GM12878 (cell line): Measurements from ENCODE around the gene CRB1. TPM values are rescaled to one million over a fixed set of nuclear protein-coding genes. Genes with fewer than 3 reads are reported as not detected.

Experiments
- ATAC-seq: fragments of 200-7000 bp; cut with Tn5 transposase; 3 replicates; pipeline ENCODE4 v1.9.1; 2020; ENCODE audit warnings: mild to moderate bottlenecking, moderate library complexity
- BruUV-seq: library from RNA; stranded (reverse); fragments of 400-500 nt; replicated peaks from 2 replicates; lab custom pipeline; 2021; lab: Mats Ljungman, UMichigan
- CTCF ChIA-PET: fragments of 300-600 bp; sonication (Branson Sonifier 250); formaldehyde crosslinking; extraction: SDS; loops from one replicate; lab custom pipeline; 2021; ENCODE audit warnings: inconsistent platforms; lab: Yijun Ruan, JAX
- POLR2A ChIA-PET: fragments of 350-600 bp; formaldehyde crosslinking; extraction: SDS; loops from one replicate; lab custom pipeline; 2021; ENCODE audit warnings: inconsistent platforms; lab: Charles Lee
- RAD21 ChIA-PET: fragments of 300-600 bp; sonication (Branson Sonifier 250); formaldehyde crosslinking; loops from one replicate; lab custom pipeline; 2023; ENCODE audit warnings: antibody characterized with exemption; ENCODE audit not compliant: unreplicated experiment; lab: Charles Lee
- SMC1A ChIA-PET: fragments of 300-600 bp; sonication (Branson Sonifier 250); formaldehyde crosslinking; loops from one replicate; lab custom pipeline; 2023; ENCODE audit not compliant: unreplicated experiment, uncharacterized antibody; lab: Charles Lee
- DNase-seq: peaks from one replicate; pipeline ENCODE4 v3.0.0-alpha.2; 2011; ENCODE audit warnings: low read depth, low spot score
- FAIRE-seq: peaks from 3 replicates; lab custom pipeline; 2011; peaks lifted over from hg19 to GRCh38; lab: Jason Lieb, UNC
- H2AFZ ChIP-seq: 2 replicates; pipeline ENCODE4 v1.6.0; 2011; ENCODE audit warnings: low read depth, low read length, control low read depth; ENCODE audit not compliant: control insufficient read depth
- H3K27ac ChIP-seq: 2 replicates; pipeline ENCODE4 v1.5.1; 2011; ENCODE audit warnings: control low read depth; ENCODE audit not compliant: control insufficient read depth, insufficient read depth
- H3K27me3 ChIP-seq, 2 experiments: replicated peaks in 1 of 2; 2 replicates each; pipeline versions ENCODE4 v1.6.0 to v1.6.1; 2011; ENCODE audit warnings: low read length in 1 of 2; ENCODE audit not compliant: control insufficient read depth in 2 of 2, insufficient read depth in 2 of 2
- H3K36me3 ChIP-seq, 2 experiments: 2 replicates each; pipeline ENCODE4 v1.5.1; 2011; ENCODE audit warnings: low read length in 1 of 2; ENCODE audit not compliant: control insufficient read depth in 2 of 2, insufficient read depth in 2 of 2
- H3K4me1 ChIP-seq: 2 replicates; pipeline ENCODE4 v1.6.1; 2011; ENCODE audit warnings: mild to moderate bottlenecking, low read length, moderate library complexity, mixed read lengths; ENCODE audit not compliant: control insufficient read depth, insufficient read depth
- H3K4me2 ChIP-seq: 2 replicates; pipeline ENCODE4 v1.6.0; 2011; ENCODE audit warnings: control low read depth; ENCODE audit not compliant: control insufficient read depth, insufficient read depth
- H3K4me3 ChIP-seq: fragments of 200-600 bp; sonication (generic); 2 replicates; pipeline ENCODE4 v1.5.1; 2016
- H3K79me2 ChIP-seq: 2 replicates; pipeline ENCODE4 v1.6.0; 2011; ENCODE audit warnings: low read length; ENCODE audit not compliant: control insufficient read depth, insufficient read depth
- H3K9ac ChIP-seq: 2 replicates; pipeline ENCODE4 v1.8.0; 2011; ENCODE audit warnings: low read length, control low read depth, mixed read lengths; ENCODE audit not compliant: control insufficient read depth, insufficient read depth
- H3K9me3 ChIP-seq: replicated peaks from 3 replicates; pipeline ENCODE4 v1.5.1; 2011; ENCODE audit warnings: mild to moderate bottlenecking, low read length; ENCODE audit not compliant: control insufficient read depth, insufficient read depth
- H4K20me1 ChIP-seq: 2 replicates; pipeline ENCODE4 v1.6.0; 2011; ENCODE audit not compliant: control insufficient read depth, insufficient read depth
- MTA3 ChIP-seq: IDR thresholded peaks from 2 replicates; pipeline ENCODE4 v1.6.1; 2012; ENCODE audit warnings: low read length, inconsistent platforms, borderline replicate concordance
- POU2F2 ChIP-seq: IDR thresholded peaks from 3 replicates; pipeline ENCODE4 v1.6.1; 2011; ENCODE audit warnings: low read depth, mild to moderate bottlenecking, low read length, borderline replicate concordance
- RAD51 ChIP-seq: fragments of 450-650 bp; IDR thresholded peaks from 2 replicates; pipeline ENCODE4 v1.6.1; 2016; ENCODE audit warnings: moderate library complexity, mild to moderate bottlenecking, inconsistent platforms
- RBBP5 ChIP-seq: fragments of 200-600 bp; sonication (generic); conservative IDR thresholded peaks from 2 replicates; pipeline ENCODE4 v1.6.1; 2016
- SREBF1 ChIP-seq: IDR thresholded peaks from 2 replicates; pipeline ENCODE4 v1.6.1; 2012; ENCODE audit warnings: mild to moderate bottlenecking, low read length
- TAF1 ChIP-seq: IDR thresholded peaks from 2 replicates; pipeline ENCODE4 v1.6.1; 2011; ENCODE audit warnings: mild to moderate bottlenecking, low read depth, low read length, borderline replicate concordance
- TCF12 ChIP-seq: IDR thresholded peaks from 2 replicates; pipeline ENCODE4 v1.6.1; 2011; ENCODE audit warnings: low read depth, mild to moderate bottlenecking, low read length
- WGBS: methylation state at CpG from one replicate; pipeline ENCODE4 v1.1.6; 2016; ENCODE audit warnings: low lambda C conversion rate; ENCODE audit not compliant: insufficient replicate concordance, insufficient coverage; ENCODE audit errors: missing lambda C conversion rate; 5-methylcytosine and 5-hydroxymethylcytosine counted together
- in situ Hi-C: fragments of 300-500 bp; cut with MboI; formaldehyde crosslinking; loops from 9 replicates; pipeline ENCODE4 v1.14.3; 2018; ENCODE audit warnings: mixed read lengths
- intact Hi-C: fragments of 100-400 bp; cut with micrococcal nuclease; formaldehyde crosslinking; loops from one replicate; pipeline ENCODE4 v1.14.2; 2022; ENCODE audit not compliant: unreplicated experiment
- polyA plus RNA-seq, 11 experiments: library from polyadenylated mRNA; depleted of rRNA in 4 of 11; unstranded in 6 of 11; stranded (reverse) in 5 of 11; fragments of >200 nt; fragmentation: Nextera tagmentation in 4 of 11; fragmentation: Illumina TruSeq in 1 of 11; extraction: Ambion mirVana in 4 of 11; extraction: Trizol in 1 of 11; gene quantifications; 1 replicate in 1 of 11; 2 replicates in 10 of 11; pipeline versions ENCODE4 v1.2.1 to v1.2.3, GENCODE V29; 2011 to 2016; ENCODE audit warnings: inconsistent platforms in 2 of 11, missing spikeins in 2 of 11, low read depth in 1 of 11
- total RNA-seq, 4 experiments: library from RNA; depleted of rRNA in 3 of 4; stranded (reverse); fragments of >200 nt in 3 of 4; fragmentation: Illumina TruSeq in 1 of 4; extraction: Trizol in 1 of 4; gene quantifications; 2 replicates each; pipeline versions ENCODE4 v1.2.1 to v1.2.3, GENCODE V29; 2013 to 2021
- TF ChIP-seq, protein P1 (sequence below): IDR thresholded peaks from 2 replicates; pipeline ENCODE4 v1.6.1; 2012; ENCODE audit warnings: improper control_type of control experiment, low read depth, low read length; ENCODE audit not compliant: insufficient replicate concordance
- TF ChIP-seq, protein P2 (sequence below): fragments of 450-650 bp; IDR thresholded peaks from 2 replicates; pipeline ENCODE4 v1.6.1; 2018; ENCODE audit warnings: mild to moderate bottlenecking, low read depth, moderate library complexity; ENCODE audit not compliant: partially characterized antibody
- TF ChIP-seq, protein P3 (sequence below): IDR thresholded peaks from 2 replicates; pipeline ENCODE4 v1.6.1; 2011; ENCODE audit warnings: borderline replicate concordance, low read depth, mild to moderate bottlenecking, moderate library complexity, mixed read lengths, low read length; ENCODE audit not compliant: insufficient read depth; ENCODE audit errors: extremely low read length
- TF ChIP-seq, protein P4 (sequence below): IDR thresholded peaks from 2 replicates; pipeline ENCODE4 v1.6.1; 2012; ENCODE audit warnings: low read depth, low read length, improper control_type of control experiment

CRB1 gene
- total and polyA plus RNA-seq, 10 of the 15 experiments (the other 5 are each of a cell fraction or from before 2014, with no cell fraction given): 0.06 to 0.10 (median 0.06) TPM; not detected in 7

DNA sequence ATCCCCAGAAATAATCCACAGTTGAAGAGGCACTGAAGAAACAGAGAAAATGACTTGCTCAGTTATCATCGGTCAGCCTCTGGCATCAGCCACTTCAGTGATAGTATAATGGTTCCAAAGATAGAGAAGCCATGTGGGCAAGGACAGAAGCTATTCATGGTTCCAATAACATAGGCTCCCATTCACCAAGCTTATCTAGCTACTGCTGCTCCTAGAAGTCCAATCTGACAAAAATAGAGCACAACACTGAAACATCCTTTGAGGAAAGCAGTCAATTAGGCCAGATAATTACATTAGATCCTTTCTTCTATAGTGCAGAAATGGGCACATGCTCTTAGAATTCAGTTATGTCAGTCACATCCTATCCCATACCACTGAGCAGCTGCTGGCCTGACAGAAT lies 33.5 kb upstream of the CRB1 start (continued):
- TF ChIP-seq, protein P1, sequence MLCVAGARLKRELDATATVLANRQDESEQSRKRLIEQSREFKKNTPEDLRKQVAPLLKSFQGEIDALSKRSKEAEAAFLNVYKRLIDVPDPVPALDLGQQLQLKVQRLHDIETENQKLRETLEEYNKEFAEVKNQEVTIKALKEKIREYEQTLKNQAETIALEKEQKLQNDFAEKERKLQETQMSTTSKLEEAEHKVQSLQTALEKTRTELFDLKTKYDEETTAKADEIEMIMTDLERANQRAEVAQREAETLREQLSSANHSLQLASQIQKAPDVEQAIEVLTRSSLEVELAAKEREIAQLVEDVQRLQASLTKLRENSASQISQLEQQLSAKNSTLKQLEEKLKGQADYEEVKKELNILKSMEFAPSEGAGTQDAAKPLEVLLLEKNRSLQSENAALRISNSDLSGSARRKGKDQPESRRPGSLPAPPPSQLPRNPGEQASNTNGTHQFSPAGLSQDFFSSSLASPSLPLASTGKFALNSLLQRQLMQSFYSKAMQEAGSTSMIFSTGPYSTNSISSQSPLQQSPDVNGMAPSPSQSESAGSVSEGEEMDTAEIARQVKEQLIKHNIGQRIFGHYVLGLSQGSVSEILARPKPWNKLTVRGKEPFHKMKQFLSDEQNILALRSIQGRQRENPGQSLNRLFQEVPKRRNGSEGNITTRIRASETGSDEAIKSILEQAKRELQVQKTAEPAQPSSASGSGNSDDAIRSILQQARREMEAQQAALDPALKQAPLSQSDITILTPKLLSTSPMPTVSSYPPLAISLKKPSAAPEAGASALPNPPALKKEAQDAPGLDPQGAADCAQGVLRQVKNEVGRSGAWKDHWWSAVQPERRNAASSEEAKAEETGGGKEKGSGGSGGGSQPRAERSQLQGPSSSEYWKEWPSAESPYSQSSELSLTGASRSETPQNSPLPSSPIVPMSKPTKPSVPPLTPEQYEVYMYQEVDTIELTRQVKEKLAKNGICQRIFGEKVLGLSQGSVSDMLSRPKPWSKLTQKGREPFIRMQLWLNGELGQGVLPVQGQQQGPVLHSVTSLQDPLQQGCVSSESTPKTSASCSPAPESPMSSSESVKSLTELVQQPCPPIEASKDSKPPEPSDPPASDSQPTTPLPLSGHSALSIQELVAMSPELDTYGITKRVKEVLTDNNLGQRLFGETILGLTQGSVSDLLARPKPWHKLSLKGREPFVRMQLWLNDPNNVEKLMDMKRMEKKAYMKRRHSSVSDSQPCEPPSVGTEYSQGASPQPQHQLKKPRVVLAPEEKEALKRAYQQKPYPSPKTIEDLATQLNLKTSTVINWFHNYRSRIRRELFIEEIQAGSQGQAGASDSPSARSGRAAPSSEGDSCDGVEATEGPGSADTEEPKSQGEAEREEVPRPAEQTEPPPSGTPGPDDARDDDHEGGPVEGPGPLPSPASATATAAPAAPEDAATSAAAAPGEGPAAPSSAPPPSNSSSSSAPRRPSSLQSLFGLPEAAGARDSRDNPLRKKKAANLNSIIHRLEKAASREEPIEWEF: no peak
- TF ChIP-seq POU2F2: no peak
- no peak for TF ChIP-seq TAF1
- no peak for TF ChIP-seq SREBF1

DNA sequence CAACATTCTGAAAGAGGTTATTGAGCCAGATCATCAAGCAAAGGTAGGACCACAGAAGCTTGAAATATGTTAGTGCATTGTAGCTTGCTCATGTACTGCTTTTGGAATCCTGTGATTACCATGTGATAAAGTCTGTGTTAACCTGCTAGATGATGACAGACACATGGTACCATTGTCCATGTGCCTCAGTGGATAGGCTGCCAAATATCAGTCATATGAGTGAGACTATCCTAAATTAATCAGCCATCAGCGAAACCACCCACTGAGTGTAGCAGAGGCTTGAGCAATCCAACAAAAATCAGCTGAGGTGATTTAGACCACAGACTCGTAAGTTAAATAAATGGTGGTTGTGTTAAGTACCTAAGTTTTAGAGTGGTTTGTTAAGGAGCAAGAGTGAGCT lies 32.7 kb upstream of the CRB1 start:
- Histone ChIP-seq H3K9me3 (no peaks in the 10 kb centered on the region), H3K27me3 (no peaks in the 10 kb centered on the region), H3K4me3 (no peak overlapping the region), H4K20me1 (no peaks in the 10 kb centered on the region), H2AFZ (no peak overlapping the region), H3K4me1 (no peaks in the 10 kb centered on the region), H3K36me3 (no peaks in the 10 kb centered on the region), H3K9ac (no peak overlapping the region), H3K4me2 (no peak overlapping the region), H3K79me2 (no peaks in the 10 kb centered on the region), H3K27ac (no peak overlapping the region)
- ATAC-seq (no peak), DNase-seq (no peak), FAIRE-seq (no peak)
- BruUV-seq: no TSS peak
- WGBS: 13% methylated on average over 2 of the region's 2 CpGs
- ChIA-PET CTCF (interaction anchor here (0.6 to 1.0 kb wide), 3 partner anchors 56 to 548 kb away, joined by 3 read pairs; no protein-coding TSS in a partner anchor), POLR2A (interaction anchor here (0.8 kb wide), 1 partner anchor 14 kb away, joined by 3 read pairs; no protein-coding TSS in a partner anchor), RAD21 (no interaction called here), SMC1A (interaction anchor here (0.6 to 1.1 kb wide), 2 partner anchors 15 to 17 kb away, joined by 3 read pairs; no protein-coding TSS in a partner anchor)
- in situ Hi-C loops (no loop called here), intact Hi-C loops (no loop called here)
- TF ChIP-seq, protein P2, sequence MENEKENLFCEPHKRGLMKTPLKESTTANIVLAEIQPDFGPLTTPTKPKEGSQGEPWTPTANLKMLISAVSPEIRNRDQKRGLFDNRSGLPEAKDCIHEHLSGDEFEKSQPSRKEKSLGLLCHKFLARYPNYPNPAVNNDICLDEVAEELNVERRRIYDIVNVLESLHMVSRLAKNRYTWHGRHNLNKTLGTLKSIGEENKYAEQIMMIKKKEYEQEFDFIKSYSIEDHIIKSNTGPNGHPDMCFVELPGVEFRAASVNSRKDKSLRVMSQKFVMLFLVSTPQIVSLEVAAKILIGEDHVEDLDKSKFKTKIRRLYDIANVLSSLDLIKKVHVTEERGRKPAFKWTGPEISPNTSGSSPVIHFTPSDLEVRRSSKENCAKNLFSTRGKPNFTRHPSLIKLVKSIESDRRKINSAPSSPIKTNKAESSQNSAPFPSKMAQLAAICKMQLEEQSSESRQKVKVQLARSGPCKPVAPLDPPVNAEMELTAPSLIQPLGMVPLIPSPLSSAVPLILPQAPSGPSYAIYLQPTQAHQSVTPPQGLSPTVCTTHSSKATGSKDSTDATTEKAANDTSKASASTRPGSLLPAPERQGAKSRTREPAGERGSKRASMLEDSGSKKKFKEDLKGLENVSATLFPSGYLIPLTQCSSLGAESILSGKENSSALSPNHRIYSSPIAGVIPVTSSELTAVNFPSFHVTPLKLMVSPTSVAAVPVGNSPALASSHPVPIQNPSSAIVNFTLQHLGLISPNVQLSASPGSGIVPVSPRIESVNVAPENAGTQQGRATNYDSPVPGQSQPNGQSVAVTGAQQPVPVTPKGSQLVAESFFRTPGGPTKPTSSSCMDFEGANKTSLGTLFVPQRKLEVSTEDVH: no peak
- TF ChIP-seq RAD51 (no peak), MTA3 (no peak), RBBP5 (no peak), TCF12 (no peak)
- TF ChIP-seq, protein P3, sequence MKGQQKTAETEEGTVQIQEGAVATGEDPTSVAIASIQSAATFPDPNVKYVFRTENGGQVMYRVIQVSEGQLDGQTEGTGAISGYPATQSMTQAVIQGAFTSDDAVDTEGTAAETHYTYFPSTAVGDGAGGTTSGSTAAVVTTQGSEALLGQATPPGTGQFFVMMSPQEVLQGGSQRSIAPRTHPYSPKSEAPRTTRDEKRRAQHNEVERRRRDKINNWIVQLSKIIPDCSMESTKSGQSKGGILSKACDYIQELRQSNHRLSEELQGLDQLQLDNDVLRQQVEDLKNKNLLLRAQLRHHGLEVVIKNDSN: no peak
- TF ChIP-seq, protein P4, sequence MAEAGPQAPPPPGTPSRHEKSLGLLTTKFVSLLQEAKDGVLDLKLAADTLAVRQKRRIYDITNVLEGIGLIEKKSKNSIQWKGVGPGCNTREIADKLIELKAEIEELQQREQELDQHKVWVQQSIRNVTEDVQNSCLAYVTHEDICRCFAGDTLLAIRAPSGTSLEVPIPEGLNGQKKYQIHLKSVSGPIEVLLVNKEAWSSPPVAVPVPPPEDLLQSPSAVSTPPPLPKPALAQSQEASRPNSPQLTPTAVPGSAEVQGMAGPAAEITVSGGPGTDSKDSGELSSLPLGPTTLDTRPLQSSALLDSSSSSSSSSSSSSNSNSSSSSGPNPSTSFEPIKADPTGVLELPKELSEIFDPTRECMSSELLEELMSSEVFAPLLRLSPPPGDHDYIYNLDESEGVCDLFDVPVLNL: no peak
